Measurements from ENCODE around the gene NRL.

The NRL gene

DNA sequence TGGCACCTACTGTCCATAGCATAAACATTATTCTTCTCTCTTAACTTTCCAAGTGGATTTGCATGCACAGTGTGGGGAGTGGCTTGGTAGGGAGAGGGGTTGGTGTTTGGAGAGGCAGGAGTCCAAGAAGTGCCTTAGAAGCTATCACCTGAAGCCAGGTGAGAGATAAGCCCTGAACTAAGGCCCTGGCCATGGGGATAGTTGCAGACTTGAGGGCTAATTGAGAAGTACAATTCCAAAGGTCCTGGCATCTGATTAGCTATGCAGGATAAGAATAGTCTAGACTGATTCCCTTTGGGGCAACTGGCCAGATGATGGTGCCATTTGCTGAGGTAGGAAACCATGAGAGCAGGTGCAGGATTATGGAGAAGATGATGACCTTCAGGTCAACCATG lies 22.6 kb downstream of the NRL start:
- no peak overlapping the region for H3K4me3 ChIP-seq (IDR thresholded peaks at IDR 0.05; ENCODE audit: insufficient read depth, low read depth, low read length)
- no peak overlapping the region for H2AFZ ChIP-seq (ENCODE audit: low read depth)
- no peaks in the 10 kb centered on the region for H3K27me3 ChIP-seq (ENCODE audit: insufficient read depth, low read depth)
- no peak overlapping the region for H3K27ac ChIP-seq
- no peak overlapping the region for H3K4me2 ChIP-seq
- H3K36me3 ChIP-seq (ENCODE audit: insufficient read depth) = no peaks in the 10 kb centered on the region
- TF ChIP-seq, protein P1, sequence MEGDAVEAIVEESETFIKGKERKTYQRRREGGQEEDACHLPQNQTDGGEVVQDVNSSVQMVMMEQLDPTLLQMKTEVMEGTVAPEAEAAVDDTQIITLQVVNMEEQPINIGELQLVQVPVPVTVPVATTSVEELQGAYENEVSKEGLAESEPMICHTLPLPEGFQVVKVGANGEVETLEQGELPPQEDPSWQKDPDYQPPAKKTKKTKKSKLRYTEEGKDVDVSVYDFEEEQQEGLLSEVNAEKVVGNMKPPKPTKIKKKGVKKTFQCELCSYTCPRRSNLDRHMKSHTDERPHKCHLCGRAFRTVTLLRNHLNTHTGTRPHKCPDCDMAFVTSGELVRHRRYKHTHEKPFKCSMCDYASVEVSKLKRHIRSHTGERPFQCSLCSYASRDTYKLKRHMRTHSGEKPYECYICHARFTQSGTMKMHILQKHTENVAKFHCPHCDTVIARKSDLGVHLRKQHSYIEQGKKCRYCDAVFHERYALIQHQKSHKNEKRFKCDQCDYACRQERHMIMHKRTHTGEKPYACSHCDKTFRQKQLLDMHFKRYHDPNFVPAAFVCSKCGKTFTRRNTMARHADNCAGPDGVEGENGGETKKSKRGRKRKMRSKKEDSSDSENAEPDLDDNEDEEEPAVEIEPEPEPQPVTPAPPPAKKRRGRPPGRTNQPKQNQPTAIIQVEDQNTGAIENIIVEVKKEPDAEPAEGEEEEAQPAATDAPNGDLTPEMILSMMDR (conservative IDR thresholded peaks at IDR 0.05; ENCODE audit: low read depth, low read length) = no peak
- no peaks in the 10 kb centered on the region for H4K20me1 ChIP-seq (ENCODE audit: insufficient read depth)
- H3K79me2 ChIP-seq (ENCODE audit: insufficient read depth, low read depth) = peaks cover 8% of the 10 kb centered on the region; the same call in 1 of the 2 replicates
- no peak overlapping the region for H3K9ac ChIP-seq
- H3K4me1 ChIP-seq (ENCODE audit: low read depth, poor library complexity, severe bottlenecking) = peaks cover 19% of the 10 kb centered on the region

DNA sequence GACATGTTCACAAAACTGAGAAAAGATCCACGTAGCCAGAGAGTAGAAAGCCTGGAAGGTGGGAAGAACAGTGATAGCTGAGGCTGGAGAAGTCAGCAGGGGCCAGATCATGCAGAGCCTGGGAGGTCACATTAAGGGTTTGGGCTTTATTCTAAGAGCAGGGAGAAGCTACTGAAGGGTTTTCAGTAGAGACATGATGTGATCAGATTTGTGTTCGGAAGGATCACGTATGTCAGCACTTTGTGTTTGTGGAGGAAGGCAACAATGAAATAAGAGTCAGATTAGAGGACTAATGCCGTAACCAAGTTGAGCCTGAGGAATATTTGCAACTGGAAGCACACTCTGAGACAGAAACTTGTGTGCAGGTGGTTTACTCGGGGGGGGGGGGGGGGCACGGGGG lies 24.9 kb downstream of the NRL start:
- H3K9ac ChIP-seq = no peak overlapping the region
- no peaks in the 10 kb centered on the region for H3K36me3 ChIP-seq (ENCODE audit: insufficient read depth)
- no peaks in the 10 kb centered on the region for H3K27me3 ChIP-seq (ENCODE audit: insufficient read depth, low read depth)
- no peak overlapping the region for H2AFZ ChIP-seq (ENCODE audit: low read depth)
- H4K20me1 ChIP-seq (ENCODE audit: insufficient read depth) = no peaks in the 10 kb centered on the region
- no peak overlapping the region for H3K4me3 ChIP-seq (IDR thresholded peaks at IDR 0.05; ENCODE audit: insufficient read depth, low read depth, low read length)
- no peak overlapping the region for H3K4me2 ChIP-seq
- peaks cover 4% of the 10 kb centered on the region; the same call in 1 of the 2 replicates for H3K79me2 ChIP-seq (ENCODE audit: insufficient read depth, low read depth)
- TF ChIP-seq, protein P1 (conservative IDR thresholded peaks at IDR 0.05; ENCODE audit: low read depth, low read length) = no peak
- no peak overlapping the region for H3K27ac ChIP-seq
- peaks cover 16% of the 10 kb centered on the region for H3K4me1 ChIP-seq (ENCODE audit: low read depth, poor library complexity, severe bottlenecking)

DNA sequence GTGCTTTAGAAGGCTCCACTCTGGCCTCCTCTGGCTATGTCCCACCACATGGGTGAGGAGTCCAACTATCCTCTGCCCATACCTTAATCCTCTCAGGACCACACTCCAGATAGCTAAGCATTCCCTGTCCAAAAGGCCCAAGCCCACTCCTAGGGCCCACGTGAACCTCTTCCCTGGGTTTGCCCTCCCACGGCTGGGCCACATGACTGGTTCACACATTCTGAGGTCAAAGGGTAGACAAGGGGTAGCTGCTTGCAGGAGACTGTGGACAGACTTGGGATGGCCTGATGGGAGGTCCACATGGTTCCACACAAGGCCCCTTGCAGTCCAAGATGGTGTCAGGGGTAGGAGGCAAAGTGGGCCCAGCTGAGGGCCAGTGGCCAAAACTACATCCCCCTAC lies 26.7 kb downstream of the NRL start:
- H3K4me3 ChIP-seq (IDR thresholded peaks at IDR 0.05; ENCODE audit: insufficient read depth, low read depth, low read length) = no peak overlapping the region
- H3K27me3 ChIP-seq (ENCODE audit: insufficient read depth, low read depth) = no peaks in the 10 kb centered on the region; the same call in 1 of the 2 replicates
- no peaks in the 10 kb centered on the region for H3K36me3 ChIP-seq (ENCODE audit: insufficient read depth)
- H3K4me2 ChIP-seq = no peak overlapping the region
- H4K20me1 ChIP-seq (ENCODE audit: insufficient read depth) = no peaks in the 10 kb centered on the region
- TF ChIP-seq, protein P1 (conservative IDR thresholded peaks at IDR 0.05; ENCODE audit: low read depth, low read length) = no peak
- H3K4me1 ChIP-seq (ENCODE audit: low read depth, poor library complexity, severe bottlenecking) = peaks cover 10% of the 10 kb centered on the region
- H2AFZ ChIP-seq (ENCODE audit: low read depth) = no peak overlapping the region
- no peak overlapping the region for H3K9ac ChIP-seq
- no peak overlapping the region for H3K27ac ChIP-seq
- no peaks in the 10 kb centered on the region for H3K79me2 ChIP-seq (ENCODE audit: insufficient read depth, low read depth)

DNA sequence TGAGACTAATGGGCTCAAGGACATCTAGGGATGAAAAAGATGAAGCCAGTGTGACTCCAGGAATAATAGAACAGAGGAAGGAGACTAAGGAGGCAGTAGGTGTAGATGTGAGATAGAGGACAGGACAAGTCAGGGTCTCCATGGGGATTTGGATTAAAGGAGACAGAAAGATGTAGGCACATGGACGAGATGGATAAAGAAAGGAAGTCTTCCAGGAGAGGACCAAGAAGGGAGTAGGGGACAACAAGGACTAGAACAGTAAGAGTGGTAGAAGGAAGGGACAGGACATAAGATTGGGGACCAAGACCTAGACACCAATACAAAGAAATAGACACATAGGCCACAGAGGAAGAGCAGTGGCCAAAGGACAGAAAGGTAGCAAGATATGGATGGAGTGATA lies 27.7 kb downstream of the NRL start:
- peaks cover 10% of the 10 kb centered on the region for H3K4me1 ChIP-seq (ENCODE audit: low read depth, poor library complexity, severe bottlenecking)
- H3K27me3 ChIP-seq (ENCODE audit: insufficient read depth, low read depth) = no peaks in the 10 kb centered on the region; the same call in 1 of the 2 replicates
- H4K20me1 ChIP-seq (ENCODE audit: insufficient read depth) = no peaks in the 10 kb centered on the region
- no peak overlapping the region for H2AFZ ChIP-seq (ENCODE audit: low read depth)
- H3K27ac ChIP-seq = no peak overlapping the region
- H3K36me3 ChIP-seq (ENCODE audit: insufficient read depth) = no peaks in the 10 kb centered on the region
- TF ChIP-seq, protein P1 (conservative IDR thresholded peaks at IDR 0.05; ENCODE audit: low read depth, low read length) = no peak
- no peak overlapping the region for H3K9ac ChIP-seq
- H3K4me2 ChIP-seq = no peak overlapping the region
- H3K79me2 ChIP-seq (ENCODE audit: insufficient read depth, low read depth) = no peaks in the 10 kb centered on the region
- H3K4me3 ChIP-seq (IDR thresholded peaks at IDR 0.05; ENCODE audit: insufficient read depth, low read depth, low read length) = no peak overlapping the region

Measured in KMS-11 (cell line).